T-helper 1 cell treated with Interleukin-12 subunit alpha and Interleukin-12 subunit beta and Interleukin-4 antibody, amounts not matched to agents 30 ng/mL and 1 ng/mL, for 36 hours (primary cell): Measurements from ENCODE around the gene CRIM1. TPM values are rescaled to one million over a fixed set of nuclear protein-coding genes. Genes with fewer than 3 reads are reported as not detected.

Source experiments
- intact Hi-C: fragments of 100-400 bp; cut with micrococcal nuclease; formaldehyde crosslinking; loops from one replicate; pipeline ENCODE4 v1.15.1; 2024
- total RNA-seq: library from RNA; stranded (reverse); gene quantifications from 2 replicates; pipeline ENCODE4 v1.2.3, GENCODE V29; 2022

Gene CRIM1
- total RNA-seq, 1 donor from 2014 or later: 11.4 TPM

GRCh38 chr2:36513661-36514060 lies 158.1 kb downstream of the CRIM1 start:
- intact Hi-C loops: no loop called here

GRCh38 chr2:36515538-36515937 lies 160.0 kb downstream of the CRIM1 start:
- intact Hi-C loops: no loop called here

GRCh38 chr2:36516136-36516870 lies 160.7 kb downstream of the CRIM1 start:
- intact Hi-C loops: no loop called here

GRCh38 chr2:36520431-36520830 lies 164.9 kb downstream of the CRIM1 start:
- intact Hi-C loops: no loop called here

GRCh38 chr2:36523153-36523552 lies 167.6 kb downstream of the CRIM1 start:
- intact Hi-C loops: no loop called here

- intact Hi-C loops: no loop called here
Measured at GRCh38 chr2:36525245-36525644, 169.7 kb downstream of the CRIM1 start.

GRCh38 chr2:36526226-36526625 lies 170.6 kb downstream of the CRIM1 start:
- intact Hi-C loops: no loop called here

GRCh38 chr2:36528274-36528673 lies 172.7 kb downstream of the CRIM1 start:
- intact Hi-C loops: no loop called here

- intact Hi-C loops: no loop called here
Measured at GRCh38 chr2:36528766-36529392, 173.3 kb downstream of the CRIM1 start.

GRCh38 chr2:36530178-36530982 lies 174.8 kb downstream of the CRIM1 start:
- intact Hi-C loops: no loop called here

GRCh38 chr2:36530983-36531354 lies 175.4 kb downstream of the CRIM1 start:
- intact Hi-C loops: no loop called here

GRCh38 chr2:36534275-36534799 lies 178.8 kb downstream of the CRIM1 start:
- intact Hi-C loops: no loop called here

GRCh38 chr2:36535099-36535498 lies 179.5 kb downstream of the CRIM1 start:
- intact Hi-C loops: no loop called here

GRCh38 chr2:36536776-36537175 lies 181.2 kb downstream of the CRIM1 start:
- intact Hi-C loops: no loop called here

GRCh38 chr2:36538335-36538734 lies 182.8 kb downstream of the CRIM1 start:
- intact Hi-C loops: no loop called here

- intact Hi-C loops: no loop called here
Measured at GRCh38 chr2:36539631-36540030, 184.1 kb downstream of the CRIM1 start.

- intact Hi-C loops: no loop called here
Measured at GRCh38 chr2:36540986-36541754, 185.6 kb downstream of the CRIM1 start.

- intact Hi-C loops: no loop called here
Measured at GRCh38 chr2:36541891-36542595, 186.5 kb downstream of the CRIM1 start.

- intact Hi-C loops: loop anchor here (5.0 kb wide), 2 partner anchors 118 to 572 kb away; no protein-coding TSS in a partner anchor
Measured at GRCh38 chr2:36544638-36545338, 189.2 kb downstream of the CRIM1 start.
